HepG2 (cell line): ENCODE results near the gene APOBEC3H.
"Not testable (repeated sequence)": the region's sequence is repeated elsewhere in the genome, so short reads cannot be mapped to it uniquely, and the experiment has no call there.

Experiments
- EHMT2 ChIP-seq: fragments of 200-600 bp; sonication (generic); IDR thresholded peaks from 2 replicates; pipeline ENCODE4 v1.7.0; 2017; ENCODE audit warnings: antibody characterized with exemption, low read depth, low read length, borderline replicate concordance
- PRMT3 ChIP-seq: sonication (generic); formaldehyde crosslinking; IDR thresholded peaks from 2 replicates; pipeline ENCODE4 v1.8.1; 2022; ENCODE audit warnings: low read depth, mild to moderate bottlenecking, moderate library complexity, missing genetic modification reagents, borderline replicate concordance

DNA sequence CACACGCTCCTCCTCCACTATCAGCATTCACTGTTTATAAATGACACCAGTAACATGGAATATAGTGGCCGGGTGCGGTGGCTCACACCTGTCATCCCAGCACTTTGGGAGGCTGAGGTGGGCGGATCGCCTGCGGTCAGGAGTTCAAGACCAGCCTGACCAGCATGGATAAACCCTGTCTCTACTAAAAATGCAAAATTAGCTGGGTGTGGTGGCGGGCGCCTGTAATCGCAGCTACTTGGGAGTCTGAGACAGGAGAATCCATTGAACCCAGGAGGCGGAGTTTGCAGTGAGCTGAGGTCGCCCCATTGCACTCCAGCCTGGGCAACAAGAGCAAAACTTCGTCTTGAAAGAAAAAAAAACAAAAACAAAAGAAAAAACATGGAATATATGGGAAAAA, 19.1 kb upstream of the APOBEC3H start:
- not testable (repeated sequence) for TF ChIP-seq EHMT2; PRMT3 (CRISPR knock-in tag)
